NK-92 (cell line): ENCODE data around the gene THAP7.

Source experiments
- DNase-seq: peaks from one replicate; lab custom pipeline; 2025; ENCODE audit not compliant: unreplicated experiment; lab: John Stamatoyannopoulos, UW

Gene THAP7

DNA sequence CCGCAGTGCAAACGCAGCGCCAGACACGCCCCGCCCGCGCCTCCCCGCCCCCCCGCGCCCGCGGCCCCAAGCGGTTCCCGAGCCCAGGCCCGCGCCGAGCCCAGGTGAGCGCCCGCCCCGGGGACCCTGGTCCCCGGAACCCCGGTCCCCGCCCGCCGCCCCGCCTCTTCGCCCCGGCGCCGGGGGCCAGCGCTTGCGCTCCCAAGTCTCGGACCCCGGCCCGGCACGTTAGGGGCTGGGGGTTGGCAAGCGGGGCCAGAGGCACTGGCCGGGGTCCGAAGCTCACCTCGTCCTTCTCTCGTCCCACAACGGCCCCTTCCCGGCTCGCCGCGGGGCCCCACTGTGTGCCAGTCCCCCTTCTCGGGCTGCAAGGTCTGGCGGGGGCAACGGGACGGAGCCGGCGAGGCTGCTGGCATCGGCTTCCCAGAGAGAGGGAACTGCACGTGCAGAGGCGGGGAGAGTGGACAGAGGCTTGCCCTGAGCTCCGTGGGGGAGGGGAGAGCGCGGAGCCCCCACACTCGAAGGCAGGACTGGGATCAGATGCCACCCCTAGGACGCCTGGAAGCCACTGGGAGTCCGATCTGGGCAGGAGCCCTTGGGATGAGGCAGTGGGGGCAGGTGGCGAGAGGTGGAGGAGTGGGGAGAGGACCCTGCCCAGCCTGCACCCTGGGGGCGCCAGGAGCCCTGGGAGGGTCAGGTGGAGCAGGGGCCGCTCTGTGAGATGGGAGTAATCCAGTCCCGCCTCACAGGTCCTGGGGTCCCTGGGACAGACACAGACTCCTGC is 36.6 kb downstream of the THAP7 start:
- no peak for DNase-seq

GRCh38 chr22:20964799-20965103 is 37.2 kb downstream of the THAP7 start:
- DNase-seq, result no peak

- DNase-seq, result no peak
Measured at GRCh38 chr22:20964090-20964798, 37.7 kb downstream of the THAP7 start.

DNA sequence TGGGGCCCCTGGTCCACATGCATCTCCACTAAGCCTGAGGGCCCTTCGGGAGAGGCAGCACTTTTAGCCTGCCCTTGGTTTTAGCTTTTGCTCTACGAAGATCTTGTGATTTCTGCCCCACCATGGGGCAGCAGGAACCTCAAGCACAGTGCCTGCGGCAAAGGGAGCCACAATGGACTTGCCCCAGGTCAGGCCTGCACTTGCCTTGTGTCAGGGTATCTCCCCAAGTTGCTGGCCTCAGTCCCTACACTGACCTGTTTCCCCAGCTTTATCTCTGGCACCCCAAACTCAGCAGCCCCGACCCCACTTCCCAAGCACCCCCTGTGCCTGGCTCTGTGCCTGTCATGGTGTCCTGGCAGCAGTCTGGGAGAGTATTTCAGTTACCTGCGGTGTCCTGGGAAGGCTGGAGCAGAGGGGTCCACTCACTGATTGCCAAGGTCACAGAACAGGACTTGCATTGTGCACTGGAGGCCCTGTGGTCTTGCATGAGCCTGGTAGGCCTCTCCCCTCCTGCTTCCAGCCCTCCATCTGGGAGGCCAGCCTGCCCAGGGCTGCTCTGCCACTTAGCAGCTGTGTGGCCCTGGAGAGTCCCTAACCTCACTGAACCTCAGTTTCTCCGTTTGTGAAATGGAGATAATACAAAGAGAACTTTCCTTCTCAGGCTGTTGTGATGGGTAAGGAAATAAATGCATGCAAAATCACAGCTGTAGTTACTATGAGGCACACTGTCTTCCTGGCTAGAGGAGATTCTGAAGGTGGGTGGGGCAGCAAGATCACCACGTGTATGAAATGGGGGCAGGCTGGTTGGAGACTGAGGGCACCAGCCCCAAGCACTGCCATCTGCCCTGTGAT is 38.5 kb downstream of the THAP7 start:
- no peak for DNase-seq

- no peak for DNase-seq
Measured at GRCh38 chr22:20962491-20962945, 39.4 kb downstream of the THAP7 start.

DNA sequence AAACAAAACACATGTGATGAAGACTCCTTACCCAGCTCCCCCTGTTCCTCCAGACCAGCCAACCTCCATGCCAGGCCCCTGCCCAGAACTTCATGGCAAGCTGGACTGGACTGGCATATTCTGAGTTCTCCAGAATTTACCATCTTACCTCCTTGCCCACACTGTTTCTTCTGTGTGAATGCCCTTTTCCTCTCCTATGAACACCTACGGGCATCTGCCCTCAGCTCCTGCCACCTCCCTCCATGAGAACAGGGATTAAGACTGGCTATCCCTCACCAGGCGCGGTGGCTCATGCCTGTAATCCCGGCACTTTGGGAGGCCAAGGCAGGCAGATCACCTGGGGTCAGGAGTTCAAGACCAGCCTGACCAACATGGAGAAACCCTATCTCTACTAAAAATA is 41.3 kb downstream of the THAP7 start:
- no peak for DNase-seq

GRCh38 chr22:20959578-20960461 is 42.1 kb downstream of the THAP7 start:
- no peak for DNase-seq

GRCh38 chr22:20957683-20958431 is 44.1 kb downstream of the THAP7 start:
- no peak for DNase-seq

- no peak for DNase-seq
Measured at GRCh38 chr22:20957102-20957682, 44.7 kb downstream of the THAP7 start.

DNA sequence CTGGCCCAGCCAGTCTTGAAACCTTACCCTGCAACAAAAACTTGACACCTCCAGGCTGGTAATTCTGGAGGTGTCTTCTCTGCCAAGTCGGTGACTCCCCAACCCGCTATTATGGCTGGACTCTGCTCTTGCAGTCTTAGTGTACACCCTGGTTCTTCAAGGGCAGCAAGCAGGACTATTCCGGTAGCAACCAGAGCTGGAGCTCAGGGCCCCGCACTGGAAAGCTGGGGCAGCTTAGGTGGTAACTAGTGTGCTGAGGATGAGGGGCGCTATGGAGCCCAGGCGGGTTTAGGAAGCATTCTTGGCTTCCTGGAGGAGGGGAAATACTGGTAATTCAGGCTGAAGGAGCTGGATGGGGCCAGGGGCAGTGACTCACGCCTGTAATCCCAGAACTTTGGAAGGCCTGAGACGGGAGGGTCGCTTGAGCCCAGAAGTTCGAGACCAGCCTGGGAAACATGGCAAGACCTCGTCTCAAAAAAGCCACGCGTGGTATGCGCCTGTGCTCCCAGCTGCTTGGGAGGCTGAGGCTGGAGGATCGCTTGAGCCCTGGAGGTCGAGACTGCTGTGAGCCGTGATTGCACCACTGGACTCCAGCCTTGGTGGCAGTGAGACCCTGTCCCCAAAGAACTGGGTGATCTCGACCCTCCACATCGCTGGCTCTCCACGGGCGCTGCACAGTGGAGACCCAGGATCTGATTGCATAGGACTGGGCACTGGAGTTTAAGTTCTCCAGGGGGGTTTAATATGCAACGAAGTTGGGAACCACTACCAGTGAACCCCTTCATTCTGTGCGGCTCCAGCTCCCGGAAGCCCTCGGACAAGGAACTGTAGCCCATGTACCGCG is 45.4 kb downstream of the THAP7 start:
- DNase-seq, result no peak

GRCh38 chr22:20955548-20955947 is 46.4 kb downstream of the THAP7 start:
- DNase-seq, result no peak

DNA sequence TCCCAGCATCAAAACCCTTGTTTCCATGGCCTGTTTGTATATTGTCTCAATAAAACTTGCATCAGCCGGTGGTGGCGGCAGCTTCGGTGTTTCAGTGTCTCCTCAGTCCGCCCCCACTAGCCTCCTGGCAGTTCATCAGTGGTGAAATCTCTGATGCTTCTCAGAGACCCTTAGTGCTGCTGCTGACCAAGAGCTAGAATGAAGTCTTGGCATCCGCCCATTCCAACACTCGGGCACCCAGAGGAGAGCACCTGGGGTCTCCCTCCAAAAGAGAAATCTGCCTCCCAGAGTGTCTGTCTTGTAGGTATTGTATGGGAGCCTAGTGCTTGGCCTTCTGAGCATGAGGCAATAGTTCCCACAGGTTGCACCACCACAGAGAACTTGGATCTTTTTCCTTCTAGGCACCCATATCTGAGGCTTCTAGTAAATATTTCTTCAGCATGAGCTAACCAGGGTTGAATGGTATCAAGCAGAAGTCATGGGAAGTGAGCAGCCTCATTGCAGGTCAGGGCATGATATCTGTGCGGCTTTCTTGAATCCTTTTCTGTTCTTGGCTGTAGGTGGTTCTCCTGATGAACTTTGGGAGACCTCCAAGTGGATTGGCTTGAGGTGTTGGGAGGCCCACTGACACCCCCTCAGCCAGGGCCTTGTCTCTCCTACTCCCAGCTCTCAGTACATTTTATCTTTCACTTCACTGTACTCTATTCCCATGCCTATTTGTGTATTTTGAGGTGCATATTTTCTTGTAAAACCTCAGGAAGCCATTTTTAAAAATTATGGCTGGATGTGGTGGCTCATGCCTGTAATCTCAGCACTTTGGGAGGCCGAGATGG is 48.0 kb downstream of the THAP7 start:
- no peak for DNase-seq

- DNase-seq, result no peak
Measured at GRCh38 chr22:20953342-20953608, 48.6 kb downstream of the THAP7 start.

- DNase-seq, result no peak
Measured at GRCh38 chr22:20952544-20953341, 49.2 kb downstream of the THAP7 start.

DNA sequence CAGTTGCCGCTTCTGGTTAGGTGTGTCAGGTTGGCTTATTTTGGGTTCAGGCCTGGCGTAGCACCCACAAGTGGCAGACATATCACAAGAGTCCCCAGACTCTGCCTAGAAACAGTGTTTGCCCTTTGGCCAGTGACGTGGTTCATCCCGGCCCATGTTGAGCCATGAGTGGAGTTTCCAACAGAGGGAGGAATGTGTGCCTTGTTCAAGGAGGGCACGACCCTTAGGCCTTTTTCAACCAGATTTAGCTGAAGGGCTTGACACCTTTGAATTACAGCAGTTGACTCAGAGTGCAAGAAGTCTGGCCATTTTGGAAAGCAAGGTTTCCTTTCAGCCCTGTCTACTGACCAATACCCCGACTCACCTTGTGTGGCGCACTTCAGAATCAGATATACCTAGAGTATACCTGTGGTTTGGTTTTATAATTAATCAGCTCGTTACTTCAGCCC is 50.0 kb downstream of the THAP7 start:
- no peak for DNase-seq

GRCh38 chr22:20951151-20951931 is 50.6 kb downstream of the THAP7 start:
- DNase-seq, result no peak
